HG03095 (cell line): Measurements from ENCODE around the gene BHLHA15.

Experiments used
- ATAC-seq: cut with Tn5 transposase; IDR thresholded peaks from one replicate; pipeline ENCODE4 v1.9.1; 2021; ENCODE audit warnings: moderate library complexity; ENCODE audit not compliant: unreplicated experiment

The BHLHA15 gene

GRCh38 chr7:98186452-98187137 lies 24.6 kb upstream of the BHLHA15 start:
- no peak for ATAC-seq

- no peak for ATAC-seq
These were observed 24.1 kb upstream of the BHLHA15 start for GRCh38 chr7:98187138-98187502.

GRCh38 chr7:98189559-98189958 lies 21.7 kb upstream of the BHLHA15 start:
- no peak for ATAC-seq

- no peak for ATAC-seq
These were observed 19.4 kb upstream of the BHLHA15 start for GRCh38 chr7:98191668-98192431.

- ATAC-seq, result no peak
These were observed 18.3 kb upstream of the BHLHA15 start for GRCh38 chr7:98192781-98193457.

- ATAC-seq, result no peak
These were observed 17.6 kb upstream of the BHLHA15 start for GRCh38 chr7:98193474-98194180.

GRCh38 chr7:98194186-98194585 lies 17.1 kb upstream of the BHLHA15 start:
- no peak for ATAC-seq

GRCh38 chr7:98194672-98195457 lies 16.4 kb upstream of the BHLHA15 start:
- no peak for ATAC-seq

- ATAC-seq, result no peak
These were observed 14.3 kb upstream of the BHLHA15 start for GRCh38 chr7:98196706-98197605.

GRCh38 chr7:98199131-98199530 lies 12.1 kb upstream of the BHLHA15 start:
- ATAC-seq, result no peak

- ATAC-seq, result peak; percentile 34
These were observed 10.9 kb upstream of the BHLHA15 start for GRCh38 chr7:98200364-98200763.

GRCh38 chr7:98202367-98203195 lies 8.7 kb upstream of the BHLHA15 start:
- ATAC-seq, result peak; percentile 90

GRCh38 chr7:98203261-98203963 lies 7.8 kb upstream of the BHLHA15 start:
- peak; percentile 38 for ATAC-seq

- no peak for ATAC-seq
These were observed 7.2 kb upstream of the BHLHA15 start for GRCh38 chr7:98203964-98204605.

- no peak for ATAC-seq
These were observed 6.6 kb upstream of the BHLHA15 start for GRCh38 chr7:98204670-98205069.

- no peak for ATAC-seq
These were observed 5.9 kb upstream of the BHLHA15 start for GRCh38 chr7:98205162-98205845.
